Stimulated activated CD4-positive, alpha-beta T cell treated with anti-CD3 and anti-CD28 coated beads, TNF-alpha, amount 100 ng/mL, for 4 hours (primary cell): ENCODE data around the gene SUSD3.

Experiments
- DNase-seq, 3 experiments: peaks; one replicate each; pipeline ENCODE4 v3.0.0-alpha.2; 2020; ENCODE audit warnings: low read depth in 3 of 3

The SUSD3 gene

GRCh38 chr9:93123561-93124283 is 65.2 kb downstream of the SUSD3 start:
- no peak for DNase-seq

- no peak for DNase-seq
These were observed 66.3 kb downstream of the SUSD3 start for GRCh38 chr9:93124793-93125192.

GRCh38 chr9:93125331-93125894 is 66.9 kb downstream of the SUSD3 start:
- no peak for DNase-seq

GRCh38 chr9:93126151-93126781 is 67.8 kb downstream of the SUSD3 start:
- DNase-seq = no peak

- DNase-seq = no peak
These were observed 68.4 kb downstream of the SUSD3 start for GRCh38 chr9:93126825-93127368.

- no peak for DNase-seq
These were observed 69.0 kb downstream of the SUSD3 start for GRCh38 chr9:93127395-93127911.

- DNase-seq = no peak
These were observed 69.7 kb downstream of the SUSD3 start for GRCh38 chr9:93128011-93128714.

GRCh38 chr9:93128715-93129224 is 70.3 kb downstream of the SUSD3 start:
- DNase-seq = no peak

GRCh38 chr9:93129286-93129685 is 70.8 kb downstream of the SUSD3 start:
- no peak for DNase-seq

GRCh38 chr9:93129691-93130500 is 71.4 kb downstream of the SUSD3 start:
- DNase-seq = no peak

- DNase-seq = no peak
These were observed 72.5 kb downstream of the SUSD3 start for GRCh38 chr9:93130861-93131481.

GRCh38 chr9:93131599-93132286 is 73.2 kb downstream of the SUSD3 start:
- no peak for DNase-seq

GRCh38 chr9:93132287-93132927 is 73.9 kb downstream of the SUSD3 start:
- no peak for DNase-seq

- DNase-seq = no peak
These were observed 74.6 kb downstream of the SUSD3 start for GRCh38 chr9:93132946-93133680.

- no peak for DNase-seq
These were observed 75.1 kb downstream of the SUSD3 start for GRCh38 chr9:93133681-93134014.

GRCh38 chr9:93134015-93134739 is 75.7 kb downstream of the SUSD3 start, which contains the start of gene NINJ1:
Gene NINJ1 (minus strand): TSS chr9:93134251. CDS start chr9:93134217, 34 bp downstream.
- DNase-seq = peak; percentile 82 to 84 (median 82)
